GM18499 (cell line): ENCODE measurements around the gene CRACR2B.
A peak's percentile ranks its signal among the peaks of the same experiment; 100 is the strongest.

Experiments used
- ATAC-seq: cut with Tn5 transposase; IDR thresholded peaks from one replicate; pipeline ENCODE4 v1.9.1; 2021; ENCODE audit warnings: moderate number of reproducible peaks; ENCODE audit not compliant: insufficient read depth, unreplicated experiment

CRACR2B gene

DNA sequence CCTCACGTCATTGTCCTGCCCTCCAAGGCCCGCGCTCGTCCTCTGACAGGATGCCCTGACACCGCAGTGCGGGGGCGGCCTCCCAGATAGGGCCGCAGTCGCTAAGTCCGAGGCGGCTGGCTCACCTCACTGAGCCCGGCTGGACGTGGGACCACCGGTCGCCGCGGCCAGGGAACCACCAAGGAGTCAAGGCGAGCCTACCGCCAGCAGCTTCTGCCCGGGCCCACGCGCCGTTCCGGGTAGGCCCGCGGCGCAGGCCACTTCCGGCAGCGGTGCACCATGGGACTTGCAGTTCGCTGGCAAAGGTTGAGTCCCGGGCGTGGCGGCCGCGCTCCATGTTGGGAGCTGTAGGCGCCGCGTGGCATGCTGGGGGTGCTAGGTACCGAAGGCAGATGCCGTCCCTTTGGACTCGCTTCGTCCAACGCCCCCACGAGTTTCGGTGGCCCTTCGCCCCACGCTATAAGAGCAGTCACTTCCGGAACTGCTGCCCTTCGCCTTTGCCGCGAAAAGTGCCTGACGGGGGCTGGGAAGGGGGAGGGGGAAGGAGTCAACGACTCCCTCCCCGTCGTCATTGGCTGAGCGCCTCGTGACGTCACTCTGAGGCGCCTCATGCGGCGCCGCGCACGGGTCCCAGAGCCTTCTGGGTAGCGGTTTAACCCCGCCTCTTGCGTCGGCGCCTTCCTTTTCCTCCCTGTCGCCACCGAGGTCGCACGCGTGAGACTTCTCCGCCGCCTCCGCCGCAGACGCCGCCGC is 18.3 kb upstream of the CRACR2B start, which contains the start of gene RPLP2:
Gene RPLP2, plus strand, starts transcription at position 681 of the 753 bp plus-strand sequence. CDS start 268 bp downstream, outside the sequence.
- ATAC-seq = peak; percentile 40

DNA sequence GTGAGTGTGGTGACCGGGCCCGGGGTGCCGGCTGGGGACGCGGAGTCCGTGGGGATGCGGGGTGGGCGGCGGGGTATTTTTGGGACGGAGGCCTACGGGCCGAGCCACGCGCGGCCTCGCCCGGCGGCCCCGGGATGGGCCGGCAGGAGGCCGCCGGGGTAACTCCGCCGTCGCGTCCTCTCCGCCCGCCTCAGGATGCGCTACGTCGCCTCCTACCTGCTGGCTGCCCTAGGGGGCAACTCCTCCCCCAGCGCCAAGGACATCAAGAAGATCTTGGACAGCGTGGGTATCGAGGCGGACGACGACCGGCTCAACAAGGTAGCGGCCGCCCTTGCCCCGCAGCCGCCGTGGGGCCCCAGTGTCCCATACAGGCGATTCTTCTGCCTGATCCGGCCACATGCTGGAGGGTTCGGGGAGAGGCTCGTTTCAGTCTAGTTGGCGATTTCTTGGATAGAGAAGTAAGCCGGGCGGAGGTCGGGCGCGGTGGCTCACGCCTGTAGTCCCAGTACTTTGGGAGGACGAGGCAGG is 17.6 kb upstream of the CRACR2B start:
- ATAC-seq = no peak

DNA sequence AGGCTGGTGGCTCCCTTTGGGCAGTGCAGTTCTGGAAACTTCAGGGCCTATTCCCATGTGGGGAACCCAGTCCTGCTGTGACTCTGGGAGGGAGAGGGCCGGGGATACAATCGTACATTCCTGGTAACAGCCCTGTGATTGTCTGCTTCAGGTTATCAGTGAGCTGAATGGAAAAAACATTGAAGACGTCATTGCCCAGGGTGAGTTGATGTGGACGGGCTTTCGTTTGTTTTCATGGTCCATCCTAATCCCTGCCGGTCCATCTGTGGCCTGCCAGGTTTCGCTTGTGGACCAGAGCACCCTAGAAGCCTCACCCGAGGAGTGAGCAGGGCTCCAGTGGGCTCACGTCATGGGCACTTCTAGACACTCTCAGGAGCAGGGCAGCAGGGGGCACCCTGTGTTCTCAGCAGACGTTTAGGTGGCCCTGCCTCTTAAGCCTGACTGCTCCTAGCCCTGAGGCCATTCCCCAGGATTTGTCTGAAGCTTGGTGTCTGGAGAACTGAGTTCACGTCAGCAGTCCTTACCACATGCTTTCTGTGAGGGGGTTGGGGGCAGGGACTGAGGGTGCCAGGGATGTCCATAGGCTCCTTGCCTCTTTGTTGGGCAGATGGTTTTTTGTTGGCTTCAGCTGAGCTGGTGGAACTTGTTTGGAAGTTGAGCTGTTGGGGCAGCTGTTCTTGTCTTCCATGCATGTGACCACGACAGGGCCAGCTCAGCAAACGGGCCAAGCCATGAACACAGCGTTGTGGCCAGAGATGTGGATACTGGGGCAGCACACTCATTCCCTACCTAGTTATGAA is 16.1 kb upstream of the CRACR2B start:
- ATAC-seq = no peak

DNA sequence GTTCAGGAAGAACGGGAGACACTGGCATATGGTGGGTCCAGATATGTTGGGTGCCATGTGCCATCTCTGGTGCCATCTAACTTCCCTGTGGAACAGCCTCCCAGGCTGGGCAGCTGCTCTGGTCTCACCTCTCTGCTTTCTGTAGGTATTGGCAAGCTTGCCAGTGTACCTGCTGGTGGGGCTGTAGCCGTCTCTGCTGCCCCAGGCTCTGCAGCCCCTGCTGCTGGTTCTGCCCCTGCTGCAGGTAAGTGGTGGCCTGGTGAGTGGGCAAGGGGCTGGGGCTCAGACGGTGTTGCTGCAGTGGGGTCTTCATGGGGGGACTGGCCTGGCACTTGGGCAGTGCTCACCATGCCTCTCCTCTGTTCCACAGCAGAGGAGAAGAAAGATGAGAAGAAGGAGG is 15.3 kb upstream of the CRACR2B start:
- no peak for ATAC-seq

DNA sequence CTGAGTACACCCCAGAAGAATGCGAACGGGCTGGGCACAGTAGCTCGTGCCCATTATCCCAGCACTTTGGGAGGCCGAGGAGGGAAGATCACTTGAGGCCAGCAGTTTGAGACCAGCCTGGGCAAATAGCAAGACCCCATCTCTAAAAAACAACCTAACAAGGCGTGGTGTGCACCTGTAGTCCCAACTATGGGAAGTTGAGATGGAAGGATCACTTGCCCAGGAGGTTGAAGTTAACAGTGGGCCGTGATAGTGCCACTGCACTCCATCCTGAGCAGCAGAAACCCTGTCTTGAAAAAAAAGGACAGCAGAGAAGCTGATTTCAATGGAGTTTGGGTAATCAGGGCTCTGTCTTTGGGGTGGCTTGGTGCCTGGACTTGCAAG is 14.7 kb upstream of the CRACR2B start:
- ATAC-seq = no peak

DNA sequence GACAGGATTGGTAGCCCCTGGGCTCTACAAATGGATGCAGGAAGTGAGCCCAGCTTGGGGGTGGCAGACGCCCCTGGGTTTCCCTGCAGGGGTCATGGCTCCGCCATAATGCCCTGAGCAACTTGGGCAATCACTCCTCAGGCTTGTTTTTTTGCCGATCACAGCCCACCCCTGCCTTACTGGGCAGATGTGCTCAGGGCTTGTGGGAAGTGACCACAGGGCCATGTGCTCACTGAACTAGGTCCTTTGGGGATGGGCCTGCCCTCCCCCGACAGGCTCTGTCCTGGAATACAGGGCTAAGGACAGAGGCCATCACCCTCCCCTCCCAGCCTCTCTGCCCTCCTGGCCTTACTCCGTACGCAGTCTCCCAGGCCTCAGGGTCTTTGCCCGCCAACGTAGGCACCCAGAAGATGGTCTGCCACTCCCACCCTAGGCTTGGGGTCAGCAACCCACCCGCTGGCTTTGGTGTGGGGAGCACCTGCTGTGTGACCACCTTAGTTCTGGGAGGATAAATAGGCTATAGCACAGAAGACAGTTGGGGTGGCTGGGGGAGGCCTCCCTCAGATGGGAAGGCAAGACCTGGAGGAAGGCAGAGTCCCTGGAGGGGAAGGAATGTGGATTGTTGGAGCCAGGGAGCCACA is 14.1 kb upstream of the CRACR2B start:
- ATAC-seq = no peak

DNA sequence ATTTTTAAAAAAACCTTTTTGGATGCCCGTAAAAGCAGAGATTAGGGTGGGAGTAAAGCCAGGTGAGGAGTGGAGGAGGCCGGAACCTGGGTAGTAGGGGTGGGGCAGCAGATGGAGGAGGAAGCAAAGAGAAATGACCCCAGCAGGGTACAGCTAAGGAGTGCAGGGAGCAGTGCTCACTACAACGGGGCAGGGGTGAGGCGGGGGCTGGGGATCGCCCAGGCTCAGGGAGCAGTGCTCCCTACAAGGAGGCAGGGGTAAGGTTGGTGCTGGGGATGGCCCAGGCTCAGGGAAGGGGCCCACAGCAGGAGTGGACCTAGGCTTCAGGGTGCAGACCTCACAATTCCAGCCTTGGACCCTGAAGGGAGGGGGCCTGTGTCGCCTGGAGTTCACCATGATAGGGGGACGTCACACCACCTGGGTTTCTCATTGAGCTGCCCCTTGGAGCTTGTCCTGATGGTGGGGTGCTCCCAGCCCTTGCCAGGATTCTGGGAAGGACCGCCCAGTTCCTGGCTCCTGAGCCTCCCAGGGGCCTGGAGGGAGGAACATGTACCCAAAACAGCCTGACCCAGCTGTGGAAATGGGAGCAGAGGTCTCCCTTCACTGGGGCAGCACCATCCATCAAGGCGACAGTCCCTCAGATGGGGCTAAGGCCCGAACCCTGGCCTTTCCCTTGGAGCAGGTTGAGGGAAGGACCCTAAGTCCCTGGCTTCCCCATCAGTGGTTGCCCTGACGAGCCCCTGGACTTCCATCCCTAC is 11.9 kb upstream of the CRACR2B start:
- no peak for ATAC-seq

DNA sequence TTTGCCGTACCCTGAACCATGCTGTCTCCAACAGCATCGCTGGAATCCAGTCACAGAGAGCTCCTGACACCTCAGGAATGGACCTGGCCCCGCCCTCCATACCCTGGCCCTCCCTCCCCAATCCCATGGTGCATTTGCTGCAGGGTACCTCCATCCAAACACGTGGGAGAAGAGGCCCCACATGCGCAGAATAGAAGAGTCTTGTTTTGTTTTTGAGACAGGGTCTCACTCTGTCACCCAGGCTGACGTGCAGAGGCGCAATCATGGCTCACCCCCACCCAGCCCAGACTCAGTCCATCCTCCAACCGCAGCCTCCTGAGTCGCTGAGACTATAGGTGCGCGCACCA is 11.3 kb upstream of the CRACR2B start:
- no peak for ATAC-seq

DNA sequence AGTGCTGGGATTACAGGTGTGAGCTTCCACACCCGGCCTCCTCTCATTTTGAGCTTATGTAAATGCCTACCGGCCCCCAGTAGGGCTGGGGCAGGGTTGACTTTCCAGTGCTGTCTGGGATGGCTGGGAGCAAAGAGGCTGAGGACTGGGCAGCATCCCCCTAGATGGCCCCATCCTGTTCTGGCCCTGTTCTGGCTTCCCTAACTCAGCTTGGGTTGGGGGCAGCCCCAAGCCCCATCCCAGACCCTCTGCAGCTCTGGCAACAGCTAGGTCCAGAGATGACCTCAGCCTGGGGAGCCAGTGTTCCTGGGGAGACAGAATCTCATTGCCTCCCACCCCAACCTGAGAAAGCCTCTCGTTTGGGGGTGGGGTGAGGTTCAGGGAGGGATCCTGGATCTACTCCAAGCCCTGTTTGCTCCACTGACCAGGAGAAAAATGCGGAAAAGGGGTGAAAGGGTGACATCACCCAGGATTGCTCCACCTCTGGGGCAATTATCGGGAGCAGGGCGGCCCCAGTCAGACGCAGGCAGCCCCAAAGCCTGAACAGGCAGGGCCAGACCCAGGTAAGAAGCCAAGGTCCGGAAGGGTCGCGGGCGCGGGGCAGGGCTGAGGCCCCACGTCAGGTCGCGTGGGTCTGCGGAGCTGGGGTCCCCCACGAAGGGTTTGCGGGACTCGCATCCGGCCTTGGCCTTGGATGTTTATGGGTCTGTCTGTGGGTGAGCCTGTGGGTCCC is 9.2 kb upstream of the CRACR2B start, which contains the start of gene PNPLA2:
Gene PNPLA2, plus strand, starts transcription at position 519 of the 733 bp plus-strand sequence. CDS start 805 bp downstream, outside the sequence.
- no peak for ATAC-seq

DNA sequence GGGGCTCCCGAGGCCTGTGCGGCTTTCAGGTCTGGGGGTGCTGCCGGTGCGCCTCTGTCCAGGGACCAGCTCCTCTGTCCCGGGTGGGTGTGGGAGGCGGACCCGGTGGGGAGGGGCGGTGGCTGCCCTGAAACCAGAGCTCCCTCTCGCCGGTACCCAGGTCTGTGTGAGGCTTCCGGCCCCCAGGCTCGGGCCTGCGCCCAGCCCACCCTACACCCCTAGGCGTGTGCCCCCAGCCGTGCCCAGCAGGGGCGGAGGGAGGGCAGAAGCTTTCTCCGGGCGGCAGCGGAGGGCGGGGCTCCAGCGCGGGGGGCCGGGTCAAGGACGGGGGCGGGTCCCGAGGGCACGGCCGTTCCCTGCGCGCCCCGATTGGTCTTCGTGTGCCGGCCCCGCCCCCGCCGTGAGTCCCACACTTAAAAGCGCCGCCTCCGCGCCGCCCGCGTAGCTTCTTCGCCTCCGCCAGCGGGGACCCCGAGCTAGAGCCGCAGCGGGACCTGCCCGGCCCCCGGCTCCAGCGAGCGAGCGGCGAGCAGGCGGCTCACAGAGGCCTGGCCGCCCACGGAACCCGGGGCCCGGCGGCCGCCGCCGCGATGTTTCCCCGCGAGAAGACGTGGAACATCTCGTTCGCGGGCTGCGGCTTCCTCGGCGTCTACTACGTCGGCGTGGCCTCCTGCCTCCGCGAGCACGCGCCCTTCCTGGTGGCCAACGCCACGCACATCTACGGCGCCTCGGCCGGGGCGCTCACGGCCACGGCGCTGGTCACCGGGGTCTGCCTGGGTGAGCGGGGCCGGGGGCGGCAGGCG is 8.4 kb upstream of the CRACR2B start:
- ATAC-seq = peak; percentile 21

DNA sequence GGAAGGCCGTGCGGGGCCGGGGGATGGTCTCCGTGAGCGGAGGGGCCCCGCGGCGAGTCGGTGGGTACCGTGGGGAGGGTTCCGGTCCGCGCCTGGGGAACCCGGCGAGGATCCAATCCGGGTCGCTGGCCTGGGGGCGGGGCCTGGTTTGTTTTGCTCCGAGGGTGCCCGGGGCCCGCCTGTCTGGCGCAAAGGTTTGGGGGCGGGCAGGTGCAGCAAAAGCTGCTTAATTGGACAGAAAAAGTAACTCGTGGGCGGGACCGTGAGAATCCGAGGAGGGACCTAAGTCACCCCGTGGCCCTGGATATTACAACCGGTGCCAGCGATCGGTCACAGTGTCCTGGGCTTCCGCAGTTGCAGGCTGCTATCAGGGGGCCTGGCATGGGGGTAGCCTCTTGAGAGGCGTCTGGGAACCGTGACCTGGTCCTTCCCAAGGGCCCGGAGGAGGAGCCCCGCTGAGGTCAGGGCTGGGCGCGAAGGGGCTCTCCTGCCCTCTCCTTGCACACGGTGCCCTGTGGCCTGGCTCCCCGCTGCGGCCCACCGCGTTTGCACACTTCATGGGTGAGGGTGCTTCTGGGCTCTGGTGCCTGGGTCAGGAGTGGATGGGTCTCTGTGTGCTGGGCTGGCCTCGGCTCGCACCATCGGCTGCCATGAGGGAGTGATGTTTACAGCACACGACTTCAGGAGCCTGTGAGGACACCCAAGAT is 7.6 kb upstream of the CRACR2B start:
- peak; percentile 41 for ATAC-seq

DNA sequence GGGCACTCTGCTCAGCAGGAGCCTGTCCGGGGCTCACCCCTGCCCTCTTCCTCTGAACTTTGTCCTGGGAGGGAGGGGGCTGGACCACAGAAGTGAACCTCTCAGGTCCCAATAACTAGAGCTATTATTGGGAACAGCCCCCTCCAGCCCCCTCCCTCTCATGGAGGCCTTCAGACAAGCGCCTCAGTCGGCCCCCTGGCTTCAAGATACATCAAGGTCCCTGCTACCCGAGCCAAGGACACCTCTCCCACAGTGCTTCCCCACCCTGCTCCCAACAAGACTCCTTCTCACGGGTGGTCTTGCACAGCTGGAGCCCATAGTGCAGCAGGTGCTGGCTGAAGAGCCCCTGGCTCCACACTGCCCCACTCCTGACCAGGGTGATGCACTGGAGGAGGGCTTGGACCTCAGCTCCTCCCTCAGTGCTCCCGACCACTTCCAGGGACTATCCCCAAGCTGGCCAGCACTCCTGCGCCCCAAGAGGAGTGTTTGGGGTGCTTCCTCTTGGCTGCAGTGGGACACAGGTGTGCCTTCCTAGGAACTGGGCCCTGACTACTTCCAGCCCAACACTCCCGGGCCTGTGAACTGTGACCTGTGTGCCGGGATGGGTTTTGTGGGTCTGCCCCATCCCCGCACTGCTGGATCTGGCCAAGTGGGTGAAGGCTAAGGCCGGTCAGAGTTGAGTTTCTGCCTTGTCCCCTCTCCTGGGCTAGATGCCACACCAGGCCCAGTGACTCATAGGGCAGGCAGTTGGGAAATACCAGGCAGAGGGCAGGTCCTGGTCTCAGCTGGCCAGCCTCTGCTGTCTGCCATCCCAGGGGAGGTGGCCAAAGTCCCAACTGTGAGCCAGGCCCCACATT is 6.8 kb upstream of the CRACR2B start:
- no peak for ATAC-seq

DNA sequence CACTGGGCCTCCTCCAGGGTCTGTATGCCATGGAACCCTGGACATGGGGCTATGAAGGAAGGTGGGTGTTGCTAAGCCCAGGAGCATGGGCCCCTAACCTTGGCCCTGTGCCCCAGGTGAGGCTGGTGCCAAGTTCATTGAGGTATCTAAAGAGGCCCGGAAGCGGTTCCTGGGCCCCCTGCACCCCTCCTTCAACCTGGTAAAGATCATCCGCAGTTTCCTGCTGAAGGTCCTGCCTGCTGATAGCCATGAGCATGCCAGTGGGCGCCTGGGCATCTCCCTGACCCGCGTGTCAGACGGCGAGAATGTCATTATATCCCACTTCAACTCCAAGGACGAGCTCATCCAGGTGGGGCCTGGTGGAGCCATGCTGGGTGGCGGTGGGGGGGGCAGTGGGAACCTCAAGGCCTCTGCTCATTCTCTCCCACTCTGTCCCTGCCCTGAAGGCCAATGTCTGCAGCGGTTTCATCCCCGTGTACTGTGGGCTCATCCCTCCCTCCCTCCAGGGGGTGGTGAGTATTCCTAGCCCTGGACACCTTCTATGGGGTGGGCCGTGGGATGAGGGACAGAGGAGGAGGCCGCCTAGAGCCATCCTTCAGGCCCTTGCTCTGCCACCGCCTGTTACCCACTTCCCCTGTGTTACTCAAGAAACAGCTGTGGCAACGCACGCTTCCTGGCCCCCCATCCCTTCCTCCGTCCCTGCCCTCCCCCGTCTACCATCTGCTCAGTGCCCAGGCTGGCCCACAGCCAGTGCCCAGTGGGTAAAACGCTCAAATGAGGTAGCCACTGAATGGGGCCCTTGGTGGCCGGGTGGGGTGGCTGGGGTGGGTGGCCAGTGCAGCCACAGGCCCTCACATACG is 6.0 kb upstream of the CRACR2B start:
- ATAC-seq = no peak

DNA sequence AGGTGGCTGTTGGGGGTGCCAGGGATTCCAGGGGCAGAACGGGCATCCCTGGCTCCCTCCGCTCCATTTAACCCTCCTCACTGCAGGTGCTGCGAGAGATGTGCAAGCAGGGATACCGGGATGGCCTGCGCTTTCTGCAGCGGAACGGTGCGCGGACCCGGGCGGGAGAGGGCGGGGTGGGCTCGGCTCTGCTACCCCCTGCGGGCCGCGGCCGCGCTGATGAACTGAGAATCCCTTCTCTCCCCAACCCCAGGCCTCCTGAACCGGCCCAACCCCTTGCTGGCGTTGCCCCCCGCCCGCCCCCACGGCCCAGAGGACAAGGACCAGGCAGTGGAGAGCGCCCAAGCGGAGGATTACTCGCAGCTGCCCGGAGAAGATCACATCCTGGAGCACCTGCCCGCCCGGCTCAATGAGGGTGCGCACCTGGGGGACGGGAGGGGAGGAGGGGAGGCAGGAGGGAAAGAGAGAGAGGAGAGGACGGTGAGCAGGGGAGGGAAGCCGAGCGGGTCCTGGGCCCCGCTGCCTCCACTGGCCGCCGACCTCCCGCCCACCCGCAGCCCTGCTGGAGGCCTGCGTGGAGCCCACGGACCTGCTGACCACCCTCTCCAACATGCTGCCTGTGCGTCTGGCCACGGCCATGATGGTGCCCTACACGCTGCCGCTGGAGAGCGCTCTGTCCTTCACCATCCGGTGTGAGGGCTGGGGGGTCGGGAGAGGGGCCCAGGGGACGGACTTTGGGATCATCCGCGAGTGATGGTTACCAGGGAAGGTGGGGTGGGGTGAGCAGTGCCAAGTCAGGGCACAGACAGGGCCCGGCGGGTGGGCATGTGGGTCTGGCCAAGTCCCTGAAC is 4.1 kb upstream of the CRACR2B start:
- no peak for ATAC-seq

DNA sequence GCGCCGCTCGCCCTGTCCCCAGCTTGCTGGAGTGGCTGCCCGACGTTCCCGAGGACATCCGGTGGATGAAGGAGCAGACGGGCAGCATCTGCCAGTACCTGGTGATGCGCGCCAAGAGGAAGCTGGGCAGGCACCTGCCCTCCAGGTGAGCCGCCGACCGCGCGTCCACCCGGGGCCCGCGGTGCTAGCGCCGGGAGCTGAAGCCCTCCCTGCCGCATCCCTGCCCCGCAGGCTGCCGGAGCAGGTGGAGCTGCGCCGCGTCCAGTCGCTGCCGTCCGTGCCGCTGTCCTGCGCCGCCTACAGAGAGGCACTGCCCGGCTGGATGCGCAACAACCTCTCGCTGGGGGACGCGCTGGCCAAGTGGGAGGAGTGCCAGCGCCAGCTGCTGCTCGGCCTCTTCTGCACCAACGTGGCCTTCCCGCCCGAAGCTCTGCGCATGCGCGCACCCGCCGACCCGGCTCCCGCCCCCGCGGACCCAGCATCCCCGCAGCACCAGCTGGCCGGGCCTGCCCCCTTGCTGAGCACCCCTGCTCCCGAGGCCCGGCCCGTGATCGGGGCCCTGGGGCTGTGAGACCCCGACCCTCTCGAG is 3.3 kb upstream of the CRACR2B start:
- ATAC-seq = no peak
